Esophagus squamous epithelium (tissue), 4 donors: ENCODE measurements around the gene ENOX1.

Experiments
- CTCF ChIP-seq, 6 experiments: fragments of 450-650 bp in 4 of 6; fragments of 200-600 bp in 2 of 6; sonication (generic) in 2 of 6; IDR thresholded peaks; one replicate each; pipeline ENCODE4 v1.5.1; 2016 to 2019; ENCODE audit warnings: antibody characterized with exemption in 6 of 6, mild to moderate bottlenecking in 4 of 6, moderate library complexity in 4 of 6
- POLR2A ChIP-seq, 4 donors: fragments of 450-650 bp; IDR thresholded peaks; one replicate each; pipeline ENCODE4 v1.6.1; 2017; ENCODE audit warnings: antibody characterized with exemption in 4 of 4, mild to moderate bottlenecking in 4 of 4, moderate library complexity in 3 of 4

GRCh38 chr13:43170506-43170905 is 616.3 kb downstream of the ENOX1 start:
- TF ChIP-seq POLR2A (IDR thresholded peaks at IDR 0.05) (no peak), CTCF (IDR thresholded peaks at IDR 0.05) (no peak)
